Measurements from ENCODE around the gene SPSB2. TPM values are rescaled to one million over a fixed set of nuclear protein-coding genes. Genes with fewer than 3 reads are reported as not detected.
A peak's percentile ranks its signal among the peaks of the same experiment; 100 is the strongest.

Gene SPSB2
- total RNA-seq, 4 donors from 2014 or later: 9.4 to 12.7 (median 11.8) TPM

GRCh38 chr12:6830286-6830890, 42.7 kb downstream of the SPSB2 start:
- Histone ChIP-seq H3K27ac (peak overlapping the region in 2 of 4 donors; percentile 90 to 95), H3K36me3 (peaks cover 0 to 50% (median 0%) of the 10 kb centered on the region in 3 donors), H3K4me1 (peaks cover 0 to 37% (median 6%) of the 10 kb centered on the region in 4 donors), H3K27me3 (peaks cover 0 to under 1% of the 10 kb centered on the region in 2 donors), H3K4me3 (no peak overlapping the region), H3K9me3 (no peaks in the 10 kb centered on the region)
- WGBS, 2 donors: 84 to 85% methylated on average over 11 of the region's 11 CpGs
- DNase-seq (ENCODE audit: low spot score in 2 of 2): no peak
- TF ChIP-seq EP300 (IDR thresholded peaks at IDR 0.05) (no peak), POLR2A (IDR thresholded peaks at IDR 0.05) (no peak), CTCF (IDR thresholded peaks at IDR 0.05) (no peak)

- Histone ChIP-seq H3K4me3 (peak overlapping the region; percentile 57 to 92 (median 75)), H3K27ac (peak overlapping the region; percentile 73 to 95 (median 86)), H3K36me3 (peaks cover 0 to 46% (median 0%) of the 10 kb centered on the region in 3 donors), H3K9me3 (no peaks in the 10 kb centered on the region), H3K4me1 (peaks cover 0 to 42% (median 7%) of the 10 kb centered on the region in 4 donors), H3K27me3 (peaks cover 0 to 6% of the 10 kb centered on the region in 2 donors)
- WGBS, 2 donors: 40 to 52% methylated on average over 19 of the region's 19 CpGs
- DNase-seq (ENCODE audit: low spot score in 2 of 2): no peak
- TF ChIP-seq EP300 (IDR thresholded peaks at IDR 0.05) (no peak), CTCF (IDR thresholded peaks at IDR 0.05) (no peak), POLR2A (IDR thresholded peaks at IDR 0.05) (no peak)
Observed at GRCh38 chr12:6829536-6830220, 43.4 kb downstream of the SPSB2 start.

- Histone ChIP-seq H3K4me1 (peaks cover 0 to 42% (median 7%) of the 10 kb centered on the region in 4 donors), H3K27me3 (peaks cover 0 to 10% of the 10 kb centered on the region in 2 donors), H3K4me3 (peak overlapping the region; percentile 57 to 92 (median 75)), H3K36me3 (peaks cover 0 to 39% (median 0%) of the 10 kb centered on the region in 3 donors), H3K27ac (peak overlapping the region; percentile 73 to 95 (median 86)), H3K9me3 (no peaks in the 10 kb centered on the region)
- TF ChIP-seq EP300 (IDR thresholded peaks at IDR 0.05): peak in 1 of 2 donors; percentile 34
- TF ChIP-seq POLR2A (IDR thresholded peaks at IDR 0.05): peak in 1 of 2 donors; percentile 24
- no peak for TF ChIP-seq CTCF (IDR thresholded peaks at IDR 0.05)
- WGBS, 2 donors: 0 to 1% methylated on average over 37 to 46 of the region's 71 CpGs
- DNase-seq (ENCODE audit: low spot score in 2 of 2): no peak
Observed at GRCh38 chr12:6828781-6829535, 44.1 kb downstream of the SPSB2 start.

- peak within 1 kb of the TSS; percentile 73 to 95 (median 86) for H3K27ac ChIP-seq
- H3K9me3 ChIP-seq: no peaks in the 10 kb centered on the region
- peaks cover 0 to 42% (median 7%) of the 10 kb centered on the region in 4 donors for H3K4me1 ChIP-seq
- H3K27me3 ChIP-seq: peaks cover 0 to 16% of the 10 kb centered on the region in 2 donors
- no peak for DNase-seq (ENCODE audit: low spot score in 2 of 2)
- WGBS, 2 donors: 1 to 3% methylated on average over 17 to 29 of the region's 60 CpGs
- peak within 1 kb of the TSS; percentile 57 to 92 (median 75) for H3K4me3 ChIP-seq
- peaks cover 0 to 32% (median 0%) of the 10 kb centered on the region in 3 donors for H3K36me3 ChIP-seq
- TF ChIP-seq EP300 (IDR thresholded peaks at IDR 0.05): no peak
- TF ChIP-seq CTCF (IDR thresholded peaks at IDR 0.05): peak in 4 of 5 experiments; percentile 5 to 39 (median 17)
- TF ChIP-seq POLR2A (IDR thresholded peaks at IDR 0.05): peak in 1 of 2 donors; percentile 25
Observed at GRCh38 chr12:6827982-6828780, 44.9 kb downstream of the SPSB2 start, which contains the start of gene P3H3. Gene P3H3 (plus strand): TSS chr12:6828407. CDS start chr12:6828441, 34 bp downstream.

Measured in tibial nerve (tissue), 4 donors.